ENCODE data around the gene ZNF277.
A peak's percentile ranks its signal among the peaks of the same experiment; 100 is the strongest.

Gene ZNF277

GRCh38 chr7:112185005-112185834 lies 21.3 kb upstream of the ZNF277 start:
- DNase-seq, result no peak

- no peak for DNase-seq
Observed at GRCh38 chr7:112186300-112186699, 20.2 kb upstream of the ZNF277 start.

- DNase-seq, result no peak
Observed at GRCh38 chr7:112188257-112188656, 18.2 kb upstream of the ZNF277 start.

- DNase-seq, result no peak
Observed at GRCh38 chr7:112189691-112190090, 16.8 kb upstream of the ZNF277 start.

- no peak for DNase-seq
Observed at GRCh38 chr7:112190120-112190519, 16.4 kb upstream of the ZNF277 start.

GRCh38 chr7:112192236-112193154 lies 14.0 kb upstream of the ZNF277 start:
- no peak for DNase-seq

- no peak for DNase-seq
Observed at GRCh38 chr7:112193915-112194502, 12.5 kb upstream of the ZNF277 start.

- no peak for DNase-seq
Observed at GRCh38 chr7:112195717-112196116, 10.8 kb upstream of the ZNF277 start.

- DNase-seq, result no peak
Observed at GRCh38 chr7:112197322-112197721, 9.2 kb upstream of the ZNF277 start.

GRCh38 chr7:112199035-112199655 lies 7.3 kb upstream of the ZNF277 start:
- DNase-seq, result no peak

GRCh38 chr7:112199672-112200071 lies 6.8 kb upstream of the ZNF277 start:
- DNase-seq, result no peak

GRCh38 chr7:112201411-112201810 lies 5.1 kb upstream of the ZNF277 start:
- no peak for DNase-seq

- DNase-seq, result no peak
Observed at GRCh38 chr7:112201839-112202238, 4.7 kb upstream of the ZNF277 start.

- no peak for DNase-seq
Observed at GRCh38 chr7:112202816-112203215, 3.7 kb upstream of the ZNF277 start.

GRCh38 chr7:112203365-112203739 lies 3.1 kb upstream of the ZNF277 start:
- no peak for DNase-seq

- no peak for DNase-seq
Observed at GRCh38 chr7:112204499-112205342, 1.8 kb upstream of the ZNF277 start.

GRCh38 chr7:112205343-112206237 lies 905 bp upstream of the ZNF277 start:
- DNase-seq, result peak; percentile 80

- DNase-seq, result no peak
Observed at GRCh38 chr7:112206991-112207592, 597 bp downstream of the ZNF277 start.

GRCh38 chr7:112207765-112208164 lies 1.3 kb downstream of the ZNF277 start:
- no peak for DNase-seq

- no peak for DNase-seq
Observed at GRCh38 chr7:112211348-112211907, 4.9 kb downstream of the ZNF277 start.

Measured in activated effector memory CD4-positive, alpha-beta T cell treated with anti-CD3 and anti-CD28 coated beads, Interleukin-2, amount 50 U/mL, for 16 hours (primary cell).